Right ventricle myocardium superior (tissue), 1 donor: ENCODE measurements around the gene CREB5. TPM values are rescaled to one million over a fixed set of nuclear protein-coding genes. Genes with fewer than 3 reads are reported as not detected.
A peak's percentile ranks its signal among the peaks of the same experiment; 100 is the strongest.
"Not testable (repeated sequence)": the region's sequence is repeated elsewhere in the genome, so short reads cannot be mapped to it uniquely, and the experiment has no call there.

Experiments
- ATAC-seq: fragments of 200-7000 bp; cut with Tn5 transposase; one replicate; pipeline ENCODE4 v1.9.1; 2020; ENCODE audit warnings: mild to moderate bottlenecking; ENCODE audit not compliant: poor library complexity
- DNase-seq: peaks from one replicate; pipeline ENCODE4 v3.0.0-alpha.2; 2020
- intact Hi-C: fragments of 100-400 bp; cut with DNase I; formaldehyde crosslinking; loops from one replicate; pipeline ENCODE4 v1.11.2; 2022
- total RNA-seq: library from RNA; stranded (reverse); fragmentation: NEBNext Ultra II Directional; extraction: Animal tissue kit (Norgen Biotek cat#: 25700); gene quantifications from one replicate; pipeline ENCODE4 v1.2.1, GENCODE V29; 2021
- donor health status: DM: no; HTN: yes; CAD: no; lungs with severe emphysema.

CREB5 gene
- total RNA-seq, 1 donor from 2014 or later: 4.7 TPM

DNA sequence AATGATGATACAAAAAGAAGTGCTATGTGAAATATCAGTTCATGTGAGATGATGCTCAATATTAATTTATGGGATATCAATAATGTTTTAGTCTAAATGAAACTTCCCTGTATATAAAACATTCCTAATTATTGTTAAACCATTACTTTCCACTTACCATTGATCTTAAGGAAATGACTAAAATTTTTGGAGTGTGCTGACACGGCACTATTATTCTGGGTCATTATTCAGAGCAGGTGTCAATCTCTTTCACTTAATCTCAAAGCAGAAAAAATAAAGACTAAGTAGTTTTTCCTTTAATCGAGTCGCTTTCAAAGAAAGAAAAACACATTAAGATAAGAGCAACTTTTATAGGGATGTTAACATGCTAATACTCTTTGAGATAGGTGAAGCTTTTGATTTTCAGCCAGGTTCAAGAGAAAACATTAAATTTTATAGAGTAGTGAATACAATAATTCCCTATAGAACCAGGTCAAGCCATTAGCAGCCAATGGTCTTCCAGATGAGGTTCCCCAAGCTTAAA, 11.4 kb upstream of the CREB5 start:
- DNase-seq (no peak), ATAC-seq (no peak)
- intact Hi-C loops: no loop called here

DNA sequence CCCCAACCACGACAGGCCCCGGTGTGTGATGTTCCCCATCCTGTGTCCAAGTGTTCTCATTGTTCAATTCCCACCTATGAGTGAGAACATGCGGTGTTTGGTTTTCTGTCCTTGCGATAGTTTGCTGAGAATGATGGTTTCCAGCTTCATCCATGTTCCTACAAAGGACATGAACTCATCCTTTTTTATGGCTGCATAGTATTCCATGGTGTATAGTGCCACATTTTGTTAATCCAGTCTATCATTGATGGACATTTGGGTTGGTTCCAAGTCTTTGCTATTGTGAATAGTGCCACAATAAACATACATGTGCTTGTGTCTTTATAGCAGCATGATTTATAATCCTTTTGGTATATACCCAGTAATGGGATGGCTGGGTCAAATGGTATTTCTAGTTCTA, 10.8 kb upstream of the CREB5 start:
- ATAC-seq, DNase-seq, intact Hi-C loops: not testable (repeated sequence)

GRCh38 chr7:28405662-28406061, 6.7 kb upstream of the CREB5 start:
- DNase-seq (peak; percentile 46), ATAC-seq (peak; percentile 13)
- intact Hi-C loops: loop anchor here (5.0 kb wide), 1 partner anchor 447 kb away; no protein-coding TSS in a partner anchor

GRCh38 chr7:28406192-28406591, 6.1 kb upstream of the CREB5 start:
- DNase-seq (no peak), ATAC-seq (no peak)
- intact Hi-C loops: loop anchor here (5.0 kb wide), 1 partner anchor 446 kb away; no protein-coding TSS in a partner anchor

GRCh38 chr7:28407651-28408050, 4.7 kb upstream of the CREB5 start:
- intact Hi-C loops: loop anchor here (5.0 kb wide), 1 partner anchor 445 kb away; no protein-coding TSS in a partner anchor
- DNase-seq (no peak), ATAC-seq (no peak)

GRCh38 chr7:28408105-28408959, 4.0 kb upstream of the CREB5 start:
- DNase-seq: peak; percentile 56
- intact Hi-C loops: loop anchor here (5.0 kb wide), 1 partner anchor 444 kb away; no protein-coding TSS in a partner anchor
- peak; percentile 15 for ATAC-seq

GRCh38 chr7:28408960-28409715, 3.2 kb upstream of the CREB5 start:
- intact Hi-C loops: loop anchor here (5.0 kb wide), 1 partner anchor 443 kb away; no protein-coding TSS in a partner anchor
- peak; percentile 95 for DNase-seq
- ATAC-seq: peak; percentile 87

DNA sequence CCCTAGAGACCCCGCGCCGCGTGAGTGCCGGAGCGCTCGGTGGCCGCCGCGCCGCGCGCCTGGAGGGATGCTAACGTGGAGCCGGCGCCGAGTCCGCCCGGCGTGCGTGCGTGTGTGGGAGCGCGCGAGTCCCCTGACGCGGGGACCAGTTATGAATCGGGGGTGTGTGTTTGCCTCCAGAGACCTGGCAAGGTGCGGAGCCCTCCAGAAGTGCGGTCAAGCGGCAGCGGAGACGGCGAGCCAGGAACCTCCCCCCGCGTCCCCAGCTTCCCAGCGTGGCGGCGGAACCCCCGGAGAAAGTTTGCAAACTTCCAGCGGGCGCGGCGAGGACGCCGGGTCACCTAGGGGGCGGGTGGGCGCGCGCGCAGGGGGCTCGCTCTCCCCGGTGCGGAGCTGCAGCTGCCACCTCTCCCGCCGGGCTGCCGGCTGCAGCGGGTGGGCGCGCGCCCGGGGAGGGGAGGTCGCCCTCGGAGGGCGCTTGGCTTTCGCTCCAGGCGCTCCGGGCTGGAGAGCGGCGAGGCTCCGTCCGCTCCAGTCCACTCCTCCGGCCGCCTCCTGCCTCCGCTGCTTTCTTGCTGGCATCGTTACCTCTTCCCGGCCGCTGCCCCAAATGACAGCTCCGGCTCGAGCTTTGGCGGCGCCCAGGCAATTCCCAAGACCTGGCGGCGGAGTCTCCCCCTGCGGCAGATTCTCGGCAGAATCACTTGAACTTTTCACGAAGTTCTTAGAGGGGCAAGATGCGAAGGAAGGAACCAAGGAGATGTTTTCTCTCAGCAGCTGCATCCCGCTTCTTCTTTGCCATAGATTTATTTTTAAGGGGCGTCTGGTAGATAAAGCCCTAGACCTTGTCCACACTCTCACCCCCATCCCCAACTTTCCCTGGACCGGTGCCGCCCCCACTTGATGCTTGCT, 2.3 kb upstream of the CREB5 start:
- intact Hi-C loops: loop anchor here (5.0 to 10.0 kb wide), 2 partner anchors 125 to 442 kb away; no protein-coding TSS in a partner anchor
- ATAC-seq: peak; percentile 40
- DNase-seq: peak; percentile 62

GRCh38 chr7:28410628-28411531, 1.4 kb upstream of the CREB5 start:
- ATAC-seq (no peak), DNase-seq (peak; percentile 47)

GRCh38 chr7:28413011-28413410, 693 bp downstream of the CREB5 start:
- no peak for DNase-seq
- ATAC-seq: no peak
- intact Hi-C loops: loop anchor here (10.0 kb wide), 1 partner anchor 122 kb away; no protein-coding TSS in a partner anchor

More at GRCh38 chr7:28410628-28411531, 1.4 kb upstream of the CREB5 start:
- intact Hi-C loops: loop anchor here (10.0 kb wide), 1 partner anchor 124 kb away; no protein-coding TSS in a partner anchor

DNA sequence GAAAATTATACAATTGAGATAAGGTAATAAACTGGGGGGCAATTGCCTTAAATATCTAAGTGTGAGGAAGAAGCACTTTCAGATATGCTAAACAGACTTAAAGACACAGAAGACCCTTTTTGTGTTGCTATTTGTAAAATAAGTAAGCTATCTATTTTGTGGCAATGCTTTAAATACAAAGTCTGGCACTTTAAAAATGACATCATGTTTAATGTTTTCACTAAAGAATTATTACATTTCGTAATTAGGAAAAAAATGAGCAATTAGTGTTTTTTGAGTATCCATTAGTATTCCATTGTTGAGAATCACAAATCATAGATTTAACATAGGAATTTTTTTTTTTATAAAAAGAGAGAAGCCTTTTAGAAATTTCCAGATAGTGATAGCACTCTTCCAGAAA, 2.1 kb downstream of the CREB5 start:
- no peak for ATAC-seq
- intact Hi-C loops: loop anchor here (10.0 kb wide), 1 partner anchor 120 kb away; no protein-coding TSS in a partner anchor
- DNase-seq: no peak

GRCh38 chr7:28417321-28417940, 5.1 kb downstream of the CREB5 start:
- DNase-seq (no peak), ATAC-seq (peak; percentile 54)
- intact Hi-C loops: loop anchor here (10.0 kb wide), 1 partner anchor 117 kb away; no protein-coding TSS in a partner anchor

- DNase-seq: no peak
- no peak for ATAC-seq
- intact Hi-C loops: loop anchor here (10.0 kb wide), 1 partner anchor 116 kb away; no protein-coding TSS in a partner anchor
Observed at GRCh38 chr7:28418311-28418710, 6.0 kb downstream of the CREB5 start.

GRCh38 chr7:28418966-28419365, 6.6 kb downstream of the CREB5 start:
- intact Hi-C loops: loop anchor here (10.0 kb wide), 1 partner anchor 116 kb away; no protein-coding TSS in a partner anchor
- ATAC-seq: no peak
- DNase-seq: no peak

DNA sequence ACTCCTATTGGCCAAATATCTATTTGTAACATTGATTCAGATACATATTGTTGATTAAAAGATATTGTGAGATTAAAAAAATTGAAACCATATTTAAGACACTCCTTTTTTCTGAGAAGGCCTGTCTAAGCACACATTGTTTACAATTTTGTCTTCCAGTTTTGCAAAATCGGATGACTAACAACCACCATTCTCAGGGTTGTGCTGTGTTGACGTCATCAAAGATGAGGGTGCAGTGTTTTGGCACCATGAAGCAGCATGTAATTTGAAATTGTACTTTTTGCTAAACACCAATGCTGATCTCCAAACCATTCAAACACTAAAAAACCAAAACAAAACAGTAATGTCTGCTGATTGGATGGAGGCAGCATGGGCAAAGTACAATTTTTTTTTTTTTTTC, 7.4 kb downstream of the CREB5 start:
- intact Hi-C loops: loop anchor here (10.0 kb wide), 1 partner anchor 115 kb away; no protein-coding TSS in a partner anchor
- no peak for DNase-seq
- peak; percentile 64 for ATAC-seq

DNA sequence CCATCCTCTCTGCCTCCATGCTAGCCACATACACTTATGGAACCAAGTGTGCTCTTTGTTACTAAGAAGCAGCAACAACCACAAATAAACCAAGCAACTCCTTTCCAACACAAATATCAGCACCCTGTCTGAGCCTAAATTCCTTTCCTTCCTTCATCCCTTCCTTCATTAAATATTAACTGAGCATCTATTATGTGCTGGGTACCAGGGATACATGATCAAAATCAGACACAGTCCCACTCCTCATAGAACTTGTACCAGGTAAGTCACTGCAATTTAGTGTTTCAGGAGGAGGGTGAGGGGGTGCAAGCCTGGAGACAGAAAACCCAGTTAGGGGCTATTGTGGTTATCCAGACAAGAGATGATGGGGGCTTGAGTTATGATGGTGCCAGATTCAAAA, 10.8 kb downstream of the CREB5 start:
- ATAC-seq (no peak), DNase-seq (no peak)
- intact Hi-C loops: no loop called here
